Colonic mucosa (tissue), 4 donors: ENCODE results near the gene UBAP1L. TPM values are rescaled to one million over a fixed set of nuclear protein-coding genes. Genes with fewer than 3 reads are reported as not detected.
"Not testable (repeated sequence)": the region's sequence is repeated elsewhere in the genome, so short reads cannot be mapped to it uniquely, and the experiment has no call there.

Experiments
- DNase-seq: peaks from one replicate; pipeline ENCODE4 v3.0.0-alpha.2; 2020
- H3K27ac ChIP-seq: fragments of 200-600 bp; one replicate; pipeline ENCODE4 v1.8.0; 2021
- H3K27me3 ChIP-seq: fragments of 200-600 bp; one replicate; pipeline ENCODE4 v1.8.0; 2021
- H3K36me3 ChIP-seq: fragments of 200-600 bp; one replicate; pipeline ENCODE4 v1.8.0; 2021
- H3K4me1 ChIP-seq: fragments of 200-600 bp; one replicate; pipeline ENCODE4 v1.8.0; 2021; ENCODE audit warnings: mild to moderate bottlenecking
- H3K4me3 ChIP-seq: fragments of 200-600 bp; one replicate; pipeline ENCODE4 v1.8.0; 2021
- H3K9ac ChIP-seq, 2 donors: one replicate each; pipeline ENCODE4 v1.7.0; 2013; ENCODE audit warnings: control low read depth in 2 of 2, low read depth in 2 of 2, low read length in 2 of 2
- H3K9me3 ChIP-seq: fragments of 200-600 bp; one replicate; pipeline ENCODE4 v1.8.0; 2021
- intact Hi-C: fragments of 100-400 bp; cut with DNase I; formaldehyde crosslinking; loops from one replicate; pipeline ENCODE4 v1.14.1; 2022
- total RNA-seq, 2 donors: library from RNA; stranded (reverse); fragmentation: NEBNext Ultra II Directional in 1 of 2; extraction: Animal tissue kit (Norgen Biotek cat#: 25700) in 1 of 2; gene quantifications; one replicate each; pipeline ENCODE4 v1.2.1, GENCODE V29; 2021
- TF ChIP-seq, protein P1 (sequence below): fragments of 200-600 bp; IDR thresholded peaks from one replicate; pipeline ENCODE4 v1.8.0; 2022; ENCODE audit warnings: antibody characterized with exemption, mild to moderate bottlenecking
- donor health status: healthy.
- donor health status: DM: no; HTN: no; CAD: no.
- donor health status: DM: no; HTN: no; CAD: no.

UBAP1L gene
- total RNA-seq, 2 donors from 2014 or later: 1.2 to 3.7 TPM

- Histone ChIP-seq H3K27ac (no peak overlapping the region), H3K9ac (no peak overlapping the region), H3K36me3 (peaks cover 5% of the 10 kb centered on the region), H3K4me1 (no peaks in the 10 kb centered on the region), H3K4me3 (no peak overlapping the region), H3K9me3 (no peaks in the 10 kb centered on the region), H3K27me3 (no peaks in the 10 kb centered on the region)
- no peak for DNase-seq
- intact Hi-C loops: no loop called here
- TF ChIP-seq, protein P1, sequence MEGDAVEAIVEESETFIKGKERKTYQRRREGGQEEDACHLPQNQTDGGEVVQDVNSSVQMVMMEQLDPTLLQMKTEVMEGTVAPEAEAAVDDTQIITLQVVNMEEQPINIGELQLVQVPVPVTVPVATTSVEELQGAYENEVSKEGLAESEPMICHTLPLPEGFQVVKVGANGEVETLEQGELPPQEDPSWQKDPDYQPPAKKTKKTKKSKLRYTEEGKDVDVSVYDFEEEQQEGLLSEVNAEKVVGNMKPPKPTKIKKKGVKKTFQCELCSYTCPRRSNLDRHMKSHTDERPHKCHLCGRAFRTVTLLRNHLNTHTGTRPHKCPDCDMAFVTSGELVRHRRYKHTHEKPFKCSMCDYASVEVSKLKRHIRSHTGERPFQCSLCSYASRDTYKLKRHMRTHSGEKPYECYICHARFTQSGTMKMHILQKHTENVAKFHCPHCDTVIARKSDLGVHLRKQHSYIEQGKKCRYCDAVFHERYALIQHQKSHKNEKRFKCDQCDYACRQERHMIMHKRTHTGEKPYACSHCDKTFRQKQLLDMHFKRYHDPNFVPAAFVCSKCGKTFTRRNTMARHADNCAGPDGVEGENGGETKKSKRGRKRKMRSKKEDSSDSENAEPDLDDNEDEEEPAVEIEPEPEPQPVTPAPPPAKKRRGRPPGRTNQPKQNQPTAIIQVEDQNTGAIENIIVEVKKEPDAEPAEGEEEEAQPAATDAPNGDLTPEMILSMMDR: no peak
Measured at GRCh38 chr15:65147902-65148301, 32.9 kb upstream of the UBAP1L start.

GRCh38 chr15:65146438-65146837 lies 31.4 kb upstream of the UBAP1L start:
- TF ChIP-seq, protein P1: no peak

GRCh38 chr15:65138631-65139030 lies 23.6 kb upstream of the UBAP1L start:
- H3K4me1 ChIP-seq, H3K9me3 ChIP-seq, H3K9ac ChIP-seq, intact Hi-C loops, H3K36me3 ChIP-seq, H3K27ac ChIP-seq, DNase-seq, H3K4me3 ChIP-seq, H3K27me3 ChIP-seq: not testable (repeated sequence)

More at GRCh38 chr15:65146438-65146837, 31.4 kb upstream of the UBAP1L start:
- no peak overlapping the region for H3K27ac ChIP-seq
- no peak overlapping the region for H3K4me3 ChIP-seq
- H3K4me1 ChIP-seq: no peaks in the 10 kb centered on the region
- DNase-seq: no peak
- peaks cover 5% of the 10 kb centered on the region for H3K36me3 ChIP-seq
- H3K9me3 ChIP-seq: no peaks in the 10 kb centered on the region
- no peak overlapping the region for H3K9ac ChIP-seq
- H3K27me3 ChIP-seq: no peaks in the 10 kb centered on the region
- intact Hi-C loops: no loop called here

- H3K27me3 ChIP-seq, H3K9me3 ChIP-seq, H3K36me3 ChIP-seq, intact Hi-C loops, H3K27ac ChIP-seq, H3K4me1 ChIP-seq, DNase-seq, H3K9ac ChIP-seq, H3K4me3 ChIP-seq: not testable (repeated sequence)
Measured at GRCh38 chr15:65137893-65138292, 22.9 kb upstream of the UBAP1L start.

DNA sequence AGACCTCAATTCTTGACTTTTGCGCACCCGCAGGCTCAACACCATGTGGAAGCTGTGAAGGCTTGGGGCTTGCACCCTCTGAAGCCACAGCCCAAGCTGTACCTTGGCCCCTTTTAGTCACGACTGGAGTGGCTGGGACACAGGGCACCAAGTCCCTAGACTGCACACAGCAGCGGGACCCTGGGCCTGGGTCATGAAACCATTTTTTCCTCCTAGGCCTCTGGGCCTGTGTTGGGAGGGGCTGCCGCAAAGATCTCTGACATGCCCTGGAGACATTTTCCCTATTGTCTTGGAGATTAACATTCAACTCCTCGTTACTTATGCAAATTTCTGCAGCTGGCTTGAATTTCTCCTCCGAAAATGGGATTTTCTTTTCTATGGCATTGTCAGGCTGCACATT lies 22.1 kb upstream of the UBAP1L start:
- intact Hi-C loops, H3K27ac ChIP-seq, H3K4me3 ChIP-seq, H3K27me3 ChIP-seq, H3K4me1 ChIP-seq, H3K9me3 ChIP-seq, DNase-seq, H3K9ac ChIP-seq, H3K36me3 ChIP-seq: not testable (repeated sequence)

GRCh38 chr15:65134538-65134937 lies 19.5 kb upstream of the UBAP1L start:
- H3K27ac ChIP-seq: no peak overlapping the region
- TF ChIP-seq, protein P1: no peak
- H3K36me3 ChIP-seq: no peaks in the 10 kb centered on the region
- H3K9me3 ChIP-seq: no peaks in the 10 kb centered on the region
- intact Hi-C loops: no loop called here
- H3K27me3 ChIP-seq: no peaks in the 10 kb centered on the region
- no peak overlapping the region for H3K4me3 ChIP-seq
- H3K9ac ChIP-seq: no peak overlapping the region
- H3K4me1 ChIP-seq: no peaks in the 10 kb centered on the region
- no peak for DNase-seq

GRCh38 chr15:65133548-65134200 lies 18.7 kb upstream of the UBAP1L start, which contains the start of gene PDCD7:
Gene PDCD7 (minus strand): TSS chr15:65133808. CDS start chr15:65133781, 27 bp downstream.
- Histone ChIP-seq H3K9me3 (no peaks in the 10 kb centered on the region), H3K9ac (peak within 1 kb of the TSS; percentile 81 to 89), H3K36me3 (no peaks in the 10 kb centered on the region), H3K27me3 (no peaks in the 10 kb centered on the region), H3K4me3 (peak within 1 kb of the TSS; percentile 83), H3K4me1 (no peaks in the 10 kb centered on the region), H3K27ac (peak within 1 kb of the TSS; percentile 83)
- intact Hi-C loops: no loop called here
- DNase-seq: peak; percentile 91
- TF ChIP-seq, protein P1: no peak
